Vagina (tissue), 2 donors: Measurements from ENCODE around the gene DTYMK. TPM values are rescaled to one million over a fixed set of nuclear protein-coding genes. Genes with fewer than 3 reads are reported as not detected.

Source experiments
- DNase-seq, 2 donors: peaks; one replicate each; pipeline ENCODE4 v3.0.0-alpha.2; 2017; ENCODE audit errors: extremely low spot score in 2 of 2
- H3K27ac ChIP-seq: fragments of 200-600 bp; sonication (generic); one replicate; pipeline ENCODE4 v1.5.1; 2019
- H3K27me3 ChIP-seq: fragments of 200-600 bp; sonication (generic); one replicate; pipeline ENCODE4 v1.5.1; 2019
- H3K36me3 ChIP-seq, 2 donors: fragments of 200-600 bp; sonication (generic); one replicate each; pipeline ENCODE4 v1.5.1; 2017 to 2019
- H3K4me1 ChIP-seq: fragments of 200-600 bp; sonication (generic); one replicate; pipeline ENCODE4 v1.5.1; 2019
- H3K4me3 ChIP-seq, 2 donors: fragments of 200-600 bp; sonication (generic); 1 replicate in 1 of 2; 2 replicates in 1 of 2; pipeline ENCODE4 v1.5.1; 2016 to 2019
- H3K9me3 ChIP-seq: fragments of 200-600 bp; sonication (generic); one replicate; pipeline ENCODE4 v1.5.1; 2019
- CTCF ChIP-seq, 3 experiments: fragments of 450-650 bp in 2 of 3; fragments of 200-600 bp in 1 of 3; sonication (generic) in 1 of 3; IDR thresholded peaks; one replicate each; pipeline ENCODE4 v1.5.1; 2017 to 2019; ENCODE audit warnings: antibody characterized with exemption in 3 of 3, mild to moderate bottlenecking in 2 of 3, moderate library complexity in 2 of 3
- POLR2A ChIP-seq, 2 donors: fragments of 450-650 bp; IDR thresholded peaks; one replicate each; pipeline ENCODE4 v1.6.1; 2017; ENCODE audit warnings: antibody characterized with exemption in 2 of 2, mild to moderate bottlenecking in 2 of 2, moderate library complexity in 2 of 2
- POLR2AphosphoS5 ChIP-seq, 2 donors: sonication (generic); formaldehyde crosslinking; IDR thresholded peaks; one replicate each; pipeline ENCODE4 v1.9.0; 2017; ENCODE audit warnings: antibody characterized with exemption in 2 of 2, mild to moderate bottlenecking in 2 of 2, low read depth in 1 of 2; ENCODE audit not compliant: insufficient read depth in 1 of 2
- intact Hi-C: fragments of 100-400 bp; cut with DNase I; formaldehyde crosslinking; loops from one replicate; pipeline ENCODE4 v1.15.1; 2023
- total RNA-seq: library from RNA; depleted of rRNA; stranded (reverse); fragments of >200 nt; gene quantifications from one replicate; pipeline ENCODE4 v1.2.3, GENCODE V29; 2016

Gene DTYMK
- total RNA-seq, 1 donor from 2014 or later, result 14.7 TPM

- Histone ChIP-seq H3K27ac (no peak overlapping the region), H3K4me3 (no peak overlapping the region), H3K27me3 (no peaks in the 10 kb centered on the region), H3K36me3 (peaks cover 0 to 63% of the 10 kb centered on the region in 2 donors), H3K9me3 (no peaks in the 10 kb centered on the region), H3K4me1 (no peaks in the 10 kb centered on the region)
- no peak for DNase-seq
- intact Hi-C loops, result no loop called here
- TF ChIP-seq POLR2A (IDR thresholded peaks at IDR 0.05) (no peak), CTCF (IDR thresholded peaks at IDR 0.05) (no peak), POLR2AphosphoS5 (IDR thresholded peaks at IDR 0.05; ENCODE audit: insufficient read depth in 1 of 2, low read depth in 1 of 2) (no peak)
These were observed 12.6 kb downstream of the DTYMK start for GRCh38 chr2:241673797-241674725.

- no peak for DNase-seq
- TF ChIP-seq POLR2AphosphoS5 (IDR thresholded peaks at IDR 0.05; ENCODE audit: insufficient read depth in 1 of 2, low read depth in 1 of 2), result no peak
- TF ChIP-seq CTCF (IDR thresholded peaks at IDR 0.05), result no peak
- TF ChIP-seq POLR2A (IDR thresholded peaks at IDR 0.05), result no peak
- no peaks in the 10 kb centered on the region for H3K4me1 ChIP-seq
- no peaks in the 10 kb centered on the region for H3K27me3 ChIP-seq
- H3K9me3 ChIP-seq, result no peaks in the 10 kb centered on the region
- H3K4me3 ChIP-seq, result no peak overlapping the region
- intact Hi-C loops, result no loop called here
- peaks cover 0 to 69% of the 10 kb centered on the region in 2 donors for H3K36me3 ChIP-seq
- no peak overlapping the region for H3K27ac ChIP-seq
These were observed 13.4 kb downstream of the DTYMK start for GRCh38 chr2:241673189-241673663.

- DNase-seq, result no peak
- TF ChIP-seq CTCF (IDR thresholded peaks at IDR 0.05) (no peak), POLR2AphosphoS5 (IDR thresholded peaks at IDR 0.05; ENCODE audit: insufficient read depth in 1 of 2, low read depth in 1 of 2) (no peak), POLR2A (IDR thresholded peaks at IDR 0.05) (no peak)
- Histone ChIP-seq H3K9me3 (no peaks in the 10 kb centered on the region), H3K36me3 (peaks cover 0 to 69% of the 10 kb centered on the region in 2 donors), H3K27ac (no peak overlapping the region), H3K27me3 (no peaks in the 10 kb centered on the region), H3K4me1 (no peaks in the 10 kb centered on the region), H3K4me3 (no peak overlapping the region)
- intact Hi-C loops, result no loop called here
These were observed 14.1 kb downstream of the DTYMK start for GRCh38 chr2:241672243-241673188.

GRCh38 chr2:241671457-241672240 is 15.0 kb downstream of the DTYMK start:
- Histone ChIP-seq H3K36me3 (peaks cover 0 to 69% of the 10 kb centered on the region in 2 donors), H3K4me1 (no peaks in the 10 kb centered on the region), H3K27me3 (no peaks in the 10 kb centered on the region), H3K4me3 (no peak overlapping the region), H3K9me3 (no peaks in the 10 kb centered on the region), H3K27ac (no peak overlapping the region)
- no peak for DNase-seq
- intact Hi-C loops, result no loop called here
- TF ChIP-seq POLR2AphosphoS5 (IDR thresholded peaks at IDR 0.05; ENCODE audit: insufficient read depth in 1 of 2, low read depth in 1 of 2) (no peak), CTCF (IDR thresholded peaks at IDR 0.05) (no peak), POLR2A (IDR thresholded peaks at IDR 0.05) (no peak)
